Gastrocnemius medialis (tissue), 4 donors: ENCODE measurements around the gene ANKRD9. TPM values are rescaled to one million over a fixed set of nuclear protein-coding genes. Genes with fewer than 3 reads are reported as not detected.
A peak's percentile ranks its signal among the peaks of the same experiment; 100 is the strongest.
"Not testable (repeated sequence)": the region's sequence is repeated elsewhere in the genome, so short reads cannot be mapped to it uniquely, and the experiment has no call there.

Experiments
- ATAC-seq, 2 donors: fragments of 150-250 bp; one replicate each; pipeline ENCODE4 v1.9.1; 2016
- DNase-seq, 2 donors: peaks; one replicate each; pipeline ENCODE4 v3.0.0-alpha.2; 2019
- H3K27ac ChIP-seq, 4 donors: fragments of 200-600 bp; sonication (generic); 1 replicate in 1 of 4; 2 replicates in 3 of 4; pipeline ENCODE4 v1.5.1; 2016 to 2018; ENCODE audit warnings: mild to moderate bottlenecking in 2 of 4, moderate library complexity in 1 of 4
- H3K27me3 ChIP-seq, 3 donors: fragments of 200-600 bp; sonication (generic) in 2 of 3; 1 replicate in 1 of 3; 2 replicates in 2 of 3; pipeline versions ENCODE4 v1.5.1 to v1.6.0; 2016 to 2019; ENCODE audit warnings: mild to moderate bottlenecking in 1 of 3, moderate library complexity in 1 of 3
- H3K36me3 ChIP-seq, 2 donors: fragments of 200-600 bp; sonication (generic) in 1 of 2; one replicate each; pipeline ENCODE4 v1.5.1; 2017 to 2018
- H3K4me1 ChIP-seq, 2 donors: fragments of 200-600 bp; sonication (generic) in 1 of 2; one replicate each; pipeline ENCODE4 v1.5.1; 2016 to 2017; ENCODE audit warnings: mild to moderate bottlenecking in 2 of 2
- H3K4me3 ChIP-seq, 4 donors: fragments of 200-600 bp; sonication (generic) in 3 of 4; 1 replicate in 1 of 4; 2 replicates in 3 of 4; pipeline ENCODE4 v1.5.1; 2016 to 2019; ENCODE audit warnings: mild to moderate bottlenecking in 2 of 4
- H3K9me3 ChIP-seq, 3 donors: fragments of 200-600 bp; sonication (generic) in 2 of 3; 1 replicate in 1 of 3; 2 replicates in 2 of 3; pipeline ENCODE4 v1.5.1; 2016 to 2019
- CTCF ChIP-seq, 5 experiments: fragments of 450-650 bp in 3 of 5; fragments of 200-600 bp in 2 of 5; sonication (generic) in 2 of 5; IDR thresholded peaks in 4 of 5; conservative IDR thresholded peaks in 1 of 5; 1 replicate in 4 of 5; 2 replicates in 1 of 5; pipeline ENCODE4 v1.5.1; 2016 to 2019; ENCODE audit warnings: antibody characterized with exemption in 5 of 5, mild to moderate bottlenecking in 3 of 5, moderate library complexity in 3 of 5
- POLR2A ChIP-seq, 2 donors: fragments of 450-650 bp; IDR thresholded peaks; one replicate each; pipeline ENCODE4 v1.6.1; 2017; ENCODE audit warnings: antibody characterized with exemption in 2 of 2, mild to moderate bottlenecking in 2 of 2, moderate library complexity in 2 of 2
- in situ Hi-C, 4 donors: fragments of 200-750 bp; cut with MboI; loops; one replicate each; pipeline versions ENCODE4 v1.15.0 to v1.8.0; 2017; ENCODE audit warnings: low sequenced_read_pairs in 4 of 4
- intact Hi-C: fragments of 100-400 bp; cut with DNase I; formaldehyde crosslinking; loops from one replicate; pipeline ENCODE4 v1.15.1; 2023; ENCODE audit warnings: low total_unique reads
- total RNA-seq, 4 donors: library from RNA; depleted of rRNA; stranded (reverse); fragments of >200 nt; gene quantifications; one replicate each; pipeline versions ENCODE4 v1.1.0 to v1.2.3, GENCODE V29; 2016

Gene ANKRD9
- total RNA-seq, 4 donors from 2014 or later, result 155 to 450 (median 216) TPM

- in situ Hi-C loops, result no loop called here
- H3K27me3 ChIP-seq, result no peaks in the 10 kb centered on the region
Measured at GRCh38 chr14:102556098-102556677, 46.6 kb upstream of the ANKRD9 start.

GRCh38 chr14:102554821-102555819, 45.5 kb upstream of the ANKRD9 start:
- Histone ChIP-seq H3K27ac (peak overlapping the region; percentile 17 to 44 (median 34)), H3K4me3 (peak overlapping the region; percentile 64 to 76 (median 67)), H3K36me3 (no peaks in the 10 kb centered on the region), H3K27me3 (no peaks in the 10 kb centered on the region), H3K9me3 (no peaks in the 10 kb centered on the region), H3K4me1 (peaks cover 0 to 4% of the 10 kb centered on the region in 2 donors)
- TF ChIP-seq POLR2A (IDR thresholded peaks at IDR 0.05) (no peak), CTCF (IDR thresholded peaks at IDR 0.05 in 4 of 5, conservative IDR thresholded peaks at IDR 0.05 in 1 of 5) (no peak)
- DNase-seq, result peak in 1 of 2 donors; percentile 30
- peak; percentile 69 to 72 for ATAC-seq
- in situ Hi-C loops (no loop called here), intact Hi-C loops (no loop called here)

More at GRCh38 chr14:102556098-102556677, 46.6 kb upstream of the ANKRD9 start:
- H3K9me3 ChIP-seq, result no peaks in the 10 kb centered on the region
- H3K27ac ChIP-seq, result no peak overlapping the region
- DNase-seq, result no peak
- H3K36me3 ChIP-seq, result no peaks in the 10 kb centered on the region
- TF ChIP-seq CTCF (IDR thresholded peaks at IDR 0.05 in 4 of 5, conservative IDR thresholded peaks at IDR 0.05 in 1 of 5), result no peak
- no peak for TF ChIP-seq POLR2A (IDR thresholded peaks at IDR 0.05)
- peak overlapping the region in 1 of 4 donors; percentile 69 for H3K4me3 ChIP-seq
- no peak for ATAC-seq
- peaks cover 0 to 4% of the 10 kb centered on the region in 2 donors for H3K4me1 ChIP-seq
- intact Hi-C loops, result no loop called here

GRCh38 chr14:102551995-102552705, 42.6 kb upstream of the ANKRD9 start:
- ATAC-seq (no peak), DNase-seq (no peak)
- Histone ChIP-seq H3K4me3 (no peak overlapping the region), H3K27me3 (no peaks in the 10 kb centered on the region), H3K36me3 (no peaks in the 10 kb centered on the region), H3K9me3 (no peaks in the 10 kb centered on the region), H3K4me1 (peaks cover 0 to 4% of the 10 kb centered on the region in 2 donors), H3K27ac (no peak overlapping the region)
- intact Hi-C loops (no loop called here), in situ Hi-C loops (no loop called here)
- TF ChIP-seq CTCF (IDR thresholded peaks at IDR 0.05 in 4 of 5, conservative IDR thresholded peaks at IDR 0.05 in 1 of 5) (no peak), POLR2A (IDR thresholded peaks at IDR 0.05) (no peak)

- ATAC-seq, H3K4me3 ChIP-seq, H3K9me3 ChIP-seq, DNase-seq, intact Hi-C loops, H3K27ac ChIP-seq, H3K27me3 ChIP-seq, H3K4me1 ChIP-seq, in situ Hi-C loops, H3K36me3 ChIP-seq: not testable (repeated sequence)
Measured at GRCh38 chr14:102550927-102551401, 41.4 kb upstream of the ANKRD9 start.
